Stomach (tissue), 9 donors: ENCODE data around the gene TMEM178B. TPM values are rescaled to one million over a fixed set of nuclear protein-coding genes. Genes with fewer than 3 reads are reported as not detected.
"Not testable (repeated sequence)": the region's sequence is repeated elsewhere in the genome, so short reads cannot be mapped to it uniquely, and the experiment has no call there.

Source experiments
- DNase-seq, 2 donors: peaks; one replicate each; pipeline versions ENCODE4 v3.0.0 to v3.0.0-alpha.2; 2013 to 2019
- H3K27ac ChIP-seq, 5 donors: fragments of 200-600 bp in 4 of 5; sonication (generic) in 4 of 5; one replicate each; pipeline ENCODE4 v1.5.1; 2013 to 2019; ENCODE audit warnings: mild to moderate bottlenecking in 1 of 5, moderate library complexity in 1 of 5
- H3K27me3 ChIP-seq, 3 donors: fragments of 200-600 bp; sonication (generic); one replicate each; pipeline ENCODE4 v1.5.1; 2017 to 2019; ENCODE audit warnings: mixed run types in 1 of 3
- H3K36me3 ChIP-seq, 4 donors: fragments of 200-600 bp; sonication (generic); 1 replicate in 3 of 4; 2 replicates in 1 of 4; pipeline ENCODE4 v1.5.1; 2016 to 2019
- H3K4me1 ChIP-seq, 4 donors: fragments of 200-600 bp; sonication (generic); one replicate each; pipeline ENCODE4 v1.5.1; 2016 to 2019
- H3K4me3 ChIP-seq, 4 donors: fragments of 200-600 bp; sonication (generic) in 3 of 4; one replicate each; pipeline ENCODE4 v1.5.1; 2016 to 2019; ENCODE audit warnings: mild to moderate bottlenecking in 1 of 4
- H3K9me3 ChIP-seq, 4 donors: fragments of 200-600 bp; sonication (generic); one replicate each; pipeline ENCODE4 v1.5.1; 2016 to 2019
- EP300 ChIP-seq: sonication (generic); formaldehyde crosslinking; IDR thresholded peaks from one replicate; pipeline ENCODE4 v1.6.1; 2017; ENCODE audit warnings: antibody characterized with exemption
- POLR2A ChIP-seq, 4 donors: fragments of 450-650 bp; IDR thresholded peaks; one replicate each; pipeline ENCODE4 v1.6.1; 2016; ENCODE audit warnings: antibody characterized with exemption in 4 of 4, control low read depth in 2 of 4, mild to moderate bottlenecking in 1 of 4, moderate library complexity in 1 of 4
- POLR2AphosphoS5 ChIP-seq, 3 donors: sonication (generic); formaldehyde crosslinking; IDR thresholded peaks; one replicate each; pipeline ENCODE4 v1.6.1; 2016; ENCODE audit warnings: antibody characterized with exemption in 3 of 3
- WGBS, 5 donors: extraction: QIAGEN DNeasy Blood & Tissue Kit in 3 of 5; methylation state at CpG; one replicate each; pipeline versions ENCODE4 v1.1.5 to v1.1.7; 2013 to 2018; 5-methylcytosine and 5-hydroxymethylcytosine counted together
- intact Hi-C: fragments of 100-400 bp; cut with DNase I; formaldehyde crosslinking; loops from one replicate; pipeline ENCODE4 v1.15.1; 2023; ENCODE audit warnings: low total_unique reads
- polyA plus RNA-seq, 3 donors: library from polyadenylated mRNA; stranded (reverse); fragments of 200-250 nt; gene quantifications; one replicate each; pipeline ENCODE4 v1.2.3, GENCODE V29; 2013
- total RNA-seq, 5 donors: library from RNA; depleted of rRNA; stranded (reverse); fragments of >200 nt; gene quantifications; one replicate each; pipeline versions ENCODE4 v1.1.0 to v1.2.3, GENCODE V29; 2014 to 2016
- TF ChIP-seq, protein P1 (sequence below), 7 experiments: fragments of 450-650 bp in 4 of 7; fragments of 200-600 bp in 3 of 7; sonication (generic) in 3 of 7; IDR thresholded peaks; one replicate each; pipeline ENCODE4 v1.5.1; 2016 to 2019; ENCODE audit warnings: antibody characterized with exemption in 7 of 7, control low read depth in 2 of 7, mild to moderate bottlenecking in 1 of 7
- donor health status: healthy with polysubstance abuse.
- donor health status: Bipolar disorder and iron deficiency.
- donor health status: healthy.

Gene TMEM178B
- total and polyA plus RNA-seq, 8 donors = under 0.01 to 1.7 (median 0.15) TPM; not detected in 3

DNA sequence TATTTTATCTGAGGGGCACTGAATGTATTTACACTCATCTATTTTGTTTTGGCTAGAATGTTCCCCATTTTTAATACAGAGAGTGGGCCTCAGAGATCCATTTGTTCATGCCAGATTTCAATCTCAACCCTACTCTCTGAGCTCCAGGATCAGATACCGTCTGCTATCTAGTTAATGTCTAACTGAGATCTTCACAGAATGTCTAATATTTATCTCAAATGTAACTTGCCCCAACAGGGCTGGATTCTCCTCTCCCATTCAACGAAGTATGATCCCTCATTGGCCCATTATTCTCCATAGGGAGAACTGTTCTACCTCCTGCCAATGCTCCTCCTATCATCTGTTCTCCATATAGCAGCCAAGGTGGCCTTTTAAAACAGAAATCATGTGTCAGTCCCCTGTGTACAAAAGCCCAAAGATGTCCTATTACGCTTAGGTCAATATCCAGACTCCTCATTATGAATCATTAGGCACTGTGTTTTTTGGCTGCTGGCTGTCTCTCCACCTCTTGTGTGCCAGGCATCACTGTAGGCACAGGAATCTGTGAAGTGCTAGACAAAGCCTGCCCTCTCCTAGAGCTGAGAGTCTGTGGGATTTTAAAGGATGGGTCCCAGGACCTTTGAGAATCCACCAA, 308.0 kb downstream of the TMEM178B start:
- intact Hi-C loops = no loop called here

DNA sequence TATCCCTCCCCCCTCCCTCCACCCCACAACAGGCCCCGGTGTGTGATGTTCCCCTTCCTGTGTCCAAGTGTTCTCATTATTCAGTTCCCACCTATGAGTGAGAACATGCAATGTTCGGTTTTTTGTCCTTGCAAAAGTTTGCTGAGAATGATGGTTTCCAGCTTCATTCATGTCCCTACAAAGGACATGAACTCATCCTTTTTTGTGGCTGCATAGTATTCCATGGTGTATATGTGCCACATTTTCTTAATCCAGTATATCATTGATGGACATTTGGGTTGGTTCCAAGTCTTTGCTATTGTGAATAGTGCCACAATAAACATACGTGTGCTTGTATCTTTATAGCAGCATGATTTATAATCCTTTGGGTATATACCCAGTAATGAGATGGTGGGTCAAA, 309.5 kb downstream of the TMEM178B start:
- H3K36me3 ChIP-seq, H3K27me3 ChIP-seq, intact Hi-C loops, H3K9me3 ChIP-seq, H3K4me1 ChIP-seq, DNase-seq, H3K4me3 ChIP-seq, H3K27ac ChIP-seq: not testable (repeated sequence)
- WGBS, 5 donors = 79 to 94% (median 89%) methylated on average over 2 to 3 of the region's 3 CpGs

More for the DNA sequence above, 308.0 kb downstream of the TMEM178B start:
- no peak overlapping the region for H3K4me3 ChIP-seq
- no peaks in the 10 kb centered on the region for H3K4me1 ChIP-seq
- no peak for DNase-seq
- H3K9me3 ChIP-seq = no peaks in the 10 kb centered on the region
- no peak overlapping the region for H3K27ac ChIP-seq
- no peaks in the 10 kb centered on the region for H3K27me3 ChIP-seq
- no peak for TF ChIP-seq POLR2A (IDR thresholded peaks at IDR 0.05)
- no peak for TF ChIP-seq POLR2AphosphoS5 (IDR thresholded peaks at IDR 0.05)
- TF ChIP-seq, protein P1, sequence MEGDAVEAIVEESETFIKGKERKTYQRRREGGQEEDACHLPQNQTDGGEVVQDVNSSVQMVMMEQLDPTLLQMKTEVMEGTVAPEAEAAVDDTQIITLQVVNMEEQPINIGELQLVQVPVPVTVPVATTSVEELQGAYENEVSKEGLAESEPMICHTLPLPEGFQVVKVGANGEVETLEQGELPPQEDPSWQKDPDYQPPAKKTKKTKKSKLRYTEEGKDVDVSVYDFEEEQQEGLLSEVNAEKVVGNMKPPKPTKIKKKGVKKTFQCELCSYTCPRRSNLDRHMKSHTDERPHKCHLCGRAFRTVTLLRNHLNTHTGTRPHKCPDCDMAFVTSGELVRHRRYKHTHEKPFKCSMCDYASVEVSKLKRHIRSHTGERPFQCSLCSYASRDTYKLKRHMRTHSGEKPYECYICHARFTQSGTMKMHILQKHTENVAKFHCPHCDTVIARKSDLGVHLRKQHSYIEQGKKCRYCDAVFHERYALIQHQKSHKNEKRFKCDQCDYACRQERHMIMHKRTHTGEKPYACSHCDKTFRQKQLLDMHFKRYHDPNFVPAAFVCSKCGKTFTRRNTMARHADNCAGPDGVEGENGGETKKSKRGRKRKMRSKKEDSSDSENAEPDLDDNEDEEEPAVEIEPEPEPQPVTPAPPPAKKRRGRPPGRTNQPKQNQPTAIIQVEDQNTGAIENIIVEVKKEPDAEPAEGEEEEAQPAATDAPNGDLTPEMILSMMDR (IDR thresholded peaks at IDR 0.05) = no peak
- no peak for TF ChIP-seq EP300
- 48 to 67% (median 66%) methylated on average over 3 of the region's 3 CpGs for WGBS, 5 donors
- no peaks in the 10 kb centered on the region for H3K36me3 ChIP-seq

DNA sequence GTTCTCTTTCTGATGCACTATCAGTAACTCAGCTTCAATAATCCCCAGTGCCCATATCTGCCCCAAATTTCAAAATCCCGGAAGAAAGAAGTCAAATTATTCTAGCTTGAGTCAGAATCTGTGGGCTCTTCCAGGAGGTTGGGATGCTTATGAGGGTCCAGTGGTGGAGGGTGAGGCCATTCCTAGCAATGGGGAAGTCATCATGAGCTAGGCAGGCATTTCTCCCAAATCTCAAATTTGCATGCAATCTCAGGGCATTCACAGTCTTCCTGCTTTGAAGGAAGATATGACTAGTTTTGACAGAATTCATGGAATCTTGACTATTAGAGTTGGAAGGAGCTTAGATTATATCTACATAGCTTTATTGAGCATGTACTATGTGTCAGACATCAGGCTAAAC, 313.0 kb downstream of the TMEM178B start:
- Histone ChIP-seq H3K36me3 (no peaks in the 10 kb centered on the region), H3K9me3 (no peaks in the 10 kb centered on the region), H3K27ac (no peak overlapping the region), H3K27me3 (peaks cover 0 to 5% (median 0%) of the 10 kb centered on the region in 3 donors), H3K4me1 (no peaks in the 10 kb centered on the region), H3K4me3 (no peak overlapping the region)
- 85 to 100% (median 93%) methylated on average over 1 of the region's 1 CpG for WGBS, 5 donors
- intact Hi-C loops = no loop called here
- DNase-seq = no peak
- TF ChIP-seq POLR2AphosphoS5 (IDR thresholded peaks at IDR 0.05) (no peak), POLR2A (IDR thresholded peaks at IDR 0.05) (no peak), EP300 (no peak)
- TF ChIP-seq, protein P1 (IDR thresholded peaks at IDR 0.05) = no peak

DNA sequence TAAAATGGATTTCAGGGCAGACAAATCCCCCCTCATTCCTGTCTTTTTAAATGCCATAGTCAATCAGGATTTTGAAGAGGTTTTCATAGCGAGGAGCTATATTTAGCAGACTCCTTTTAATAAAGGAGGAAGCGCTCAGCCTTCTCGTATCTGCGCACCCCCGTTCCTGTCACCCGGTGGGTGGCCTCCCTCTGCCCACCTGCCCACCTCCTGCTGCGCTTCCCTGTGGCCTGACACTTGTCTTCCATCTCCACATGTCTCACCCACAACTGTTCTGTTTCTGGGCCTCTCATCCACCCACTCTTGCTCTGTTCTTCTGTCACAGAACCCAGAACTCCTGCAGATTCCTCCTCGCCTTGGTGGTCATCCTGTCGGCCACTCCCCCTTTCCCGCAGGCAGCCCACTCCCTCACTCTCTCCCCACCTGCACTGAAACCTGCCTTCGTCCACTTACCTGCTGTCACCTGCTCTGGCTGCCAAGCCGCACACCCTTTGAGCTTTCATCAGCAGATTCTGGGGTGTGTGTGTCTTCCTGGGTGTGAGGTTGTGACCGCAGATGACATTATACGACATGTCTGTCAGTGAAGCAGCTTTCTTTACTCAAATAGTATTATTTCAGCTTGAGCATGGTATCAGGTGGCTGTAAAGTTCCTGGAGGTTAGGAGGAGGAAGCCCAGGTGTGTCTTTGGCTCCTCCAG, 313.8 kb downstream of the TMEM178B start:
- 74 to 81% (median 78%) methylated on average over 14 of the region's 14 CpGs for WGBS, 5 donors
- Histone ChIP-seq H3K4me1 (no peaks in the 10 kb centered on the region), H3K36me3 (no peaks in the 10 kb centered on the region), H3K9me3 (no peaks in the 10 kb centered on the region), H3K27ac (no peak overlapping the region), H3K4me3 (no peak overlapping the region), H3K27me3 (peaks cover 0 to 5% (median 0%) of the 10 kb centered on the region in 3 donors)
- intact Hi-C loops = no loop called here
- no peak for DNase-seq
- TF ChIP-seq POLR2A (IDR thresholded peaks at IDR 0.05) (no peak), POLR2AphosphoS5 (IDR thresholded peaks at IDR 0.05) (no peak), EP300 (no peak)
- TF ChIP-seq, protein P1 (IDR thresholded peaks at IDR 0.05) = no peak
